HEK293 (cell line): ENCODE data around the gene XPR1.
A peak's percentile ranks its signal among the peaks of the same experiment; 100 is the strongest.
"Not testable (repeated sequence)": the region's sequence is repeated elsewhere in the genome, so short reads cannot be mapped to it uniquely, and the experiment has no call there.

Source experiments
- CTCF ChIA-PET: fragments of 350-600 bp; formaldehyde crosslinking; extraction: SDS; loops from one replicate; lab custom pipeline; 2021; ENCODE audit warnings: antibody characterized with exemption; lab: Yijun Ruan, JAX
- POLR2A ChIA-PET: fragments of 300-600 bp; formaldehyde crosslinking; extraction: SDS; loops from one replicate; lab custom pipeline; 2020; ENCODE audit warnings: antibody characterized with exemption, inconsistent platforms; lab: Yijun Ruan, JAX
- H3K27ac ChIP-seq: fragments of 200-500 bp; sonication (Bioruptor generic); 2 replicates; pipeline ENCODE4 v1.5.1; 2014; ENCODE audit warnings: low read depth, low read length, control low read depth, inconsistent platforms; ENCODE audit errors: extremely low read depth
- H3K36me3 ChIP-seq, 2 experiments: fragments of 200-500 bp in 1 of 2; sonication (Bioruptor generic) in 1 of 2; 1 replicate in 1 of 2; 2 replicates in 1 of 2; pipeline ENCODE4 v1.5.1; 2014 to 2017; ENCODE audit warnings: inconsistent platforms in 2 of 2, low read length in 2 of 2; ENCODE audit not compliant: control insufficient read depth in 2 of 2, insufficient read depth in 1 of 2
- H3K4me1 ChIP-seq: fragments of 200-500 bp; sonication (Bioruptor generic); 2 replicates; pipeline ENCODE4 v1.5.1; 2014; ENCODE audit warnings: mild to moderate bottlenecking, low read length, inconsistent platforms; ENCODE audit not compliant: control insufficient read depth, insufficient read depth
- H3K4me3 ChIP-seq: 2 replicates; pipeline ENCODE4 v1.5.1; 2011; ENCODE audit warnings: low read depth, mild to moderate bottlenecking, control low read depth, low read length, moderate library complexity
- H3K9me3 ChIP-seq: fragments of 200-500 bp; sonication (Bioruptor generic); 2 replicates; pipeline ENCODE4 v1.5.1; 2014; ENCODE audit warnings: low read depth, low read length, inconsistent platforms; ENCODE audit not compliant: control insufficient read depth, insufficient read depth
- GLIS1 ChIP-seq: fragments of 450-650 bp; formaldehyde crosslinking; IDR thresholded peaks from 2 replicates; pipeline ENCODE4 v1.5.1; 2016; ENCODE audit warnings: missing biosample characterization, missing genetic modification characterization
- IKZF3 ChIP-seq: fragments of 450-650 bp; IDR thresholded peaks from 2 replicates; pipeline ENCODE4 v1.5.0; 2018; ENCODE audit warnings: missing biosample characterization, mild to moderate bottlenecking, missing genetic modification characterization, moderate library complexity
- INSM2 ChIP-seq: fragments of 450-650 bp; formaldehyde crosslinking; IDR thresholded peaks from 2 replicates; pipeline ENCODE4 v1.5.1; 2016; ENCODE audit warnings: missing biosample characterization, missing genetic modification characterization
- KLF8 ChIP-seq: fragments of 450-650 bp; formaldehyde crosslinking; IDR thresholded peaks from 2 replicates; pipeline ENCODE4 v1.5.1; 2016; ENCODE audit warnings: missing biosample characterization, missing genetic modification characterization
- PATZ1 ChIP-seq: fragments of 450-650 bp; formaldehyde crosslinking; IDR thresholded peaks from 2 replicates; pipeline ENCODE4 v1.5.1; 2016; ENCODE audit warnings: missing biosample characterization, missing genetic modification characterization
- SETDB1 ChIP-seq: IDR thresholded peaks from one replicate; pipeline ENCODE4 v1.6.1; 2017; ENCODE audit warnings: mild to moderate bottlenecking, low read length, moderate library complexity, mixed read lengths; ENCODE audit not compliant: insufficient read length
- WT1 ChIP-seq: fragments of 450-650 bp; formaldehyde crosslinking; IDR thresholded peaks from 2 replicates; pipeline ENCODE4 v1.5.1; 2016; ENCODE audit warnings: missing biosample characterization, missing genetic modification characterization
- YY1 ChIP-seq: fragments of 450-650 bp; formaldehyde crosslinking; IDR thresholded peaks from 2 replicates; pipeline ENCODE4 v1.5.1; 2018; ENCODE audit warnings: missing biosample characterization, missing genetic modification characterization
- ZNF175 ChIP-seq: fragments of 450-650 bp; formaldehyde crosslinking; IDR thresholded peaks from 2 replicates; pipeline ENCODE4 v1.5.1; 2016; ENCODE audit warnings: missing biosample characterization, missing genetic modification characterization
- ZNF214 ChIP-seq: fragments of 450-650 bp; formaldehyde crosslinking; IDR thresholded peaks from 2 replicates; pipeline ENCODE4 v1.5.1; 2017; ENCODE audit warnings: missing biosample characterization, mild to moderate bottlenecking, missing genetic modification characterization, borderline replicate concordance
- ZNF223 ChIP-seq: fragments of 450-650 bp; formaldehyde crosslinking; IDR thresholded peaks from 2 replicates; pipeline ENCODE4 v1.5.1; 2016; ENCODE audit warnings: missing biosample characterization, missing genetic modification characterization
- ZNF350 ChIP-seq: fragments of 450-650 bp; formaldehyde crosslinking; IDR thresholded peaks from 2 replicates; pipeline ENCODE4 v1.5.0; 2017; ENCODE audit warnings: missing biosample characterization, mild to moderate bottlenecking, missing genetic modification characterization
- ZNF366 ChIP-seq: fragments of 450-650 bp; formaldehyde crosslinking; conservative IDR thresholded peaks from 2 replicates; pipeline ENCODE4 v1.5.1; 2016; ENCODE audit warnings: missing biosample characterization, missing genetic modification characterization
- ZNF394 ChIP-seq: fragments of 450-650 bp; formaldehyde crosslinking; IDR thresholded peaks from 2 replicates; pipeline ENCODE4 v1.5.1; 2016; ENCODE audit warnings: missing biosample characterization, missing genetic modification characterization, mild to moderate bottlenecking, moderate library complexity, borderline replicate concordance
- ZNF514 ChIP-seq: fragments of 450-650 bp; formaldehyde crosslinking; IDR thresholded peaks from 2 replicates; pipeline ENCODE4 v1.5.1; 2016; ENCODE audit warnings: missing biosample characterization, missing genetic modification characterization
- ZNF529 ChIP-seq: fragments of 450-650 bp; formaldehyde crosslinking; IDR thresholded peaks from 2 replicates; pipeline ENCODE4 v1.5.1; 2017; ENCODE audit warnings: missing genetic modification characterization, missing biosample characterization; ENCODE audit not compliant: insufficient replicate concordance
- ZNF580 ChIP-seq: fragments of 450-650 bp; formaldehyde crosslinking; IDR thresholded peaks from 2 replicates; pipeline ENCODE4 v1.5.1; 2016; ENCODE audit warnings: missing biosample characterization, missing genetic modification characterization
- ZNF585B ChIP-seq: fragments of 450-650 bp; formaldehyde crosslinking; IDR thresholded peaks from 2 replicates; pipeline ENCODE4 v1.5.1; 2016; ENCODE audit warnings: missing biosample characterization, missing genetic modification characterization
- ZNF629 ChIP-seq: fragments of 450-650 bp; formaldehyde crosslinking; IDR thresholded peaks from 2 replicates; pipeline ENCODE4 v1.5.1; 2017; ENCODE audit warnings: missing biosample characterization, missing genetic modification characterization

Gene XPR1

GRCh38 chr1:180698580-180698979, 66.8 kb downstream of the XPR1 start:
- TF ChIP-seq WT1 (tag by site-specific recombination) (no peak), ZNF529 (tag by site-specific recombination) (peak; percentile 33), SETDB1 (peak; percentile 95)
- Histone ChIP-seq H3K27ac (no peak overlapping the region), H3K4me3 (no peak overlapping the region), H3K36me3 (no peaks in the 10 kb centered on the region), H3K4me1 (no peaks in the 10 kb centered on the region), H3K9me3 (no peaks in the 10 kb centered on the region)
- POLR2A ChIA-PET, result no interaction called here
- CTCF ChIA-PET, result no interaction called here

- H3K36me3 ChIP-seq, H3K27ac ChIP-seq, H3K4me3 ChIP-seq, H3K9me3 ChIP-seq, POLR2A ChIA-PET, CTCF ChIA-PET, H3K4me1 ChIP-seq: not testable (repeated sequence)
Measured at GRCh38 chr1:180702376-180702775, 70.6 kb downstream of the XPR1 start.

GRCh38 chr1:180710746-180711145, 78.9 kb downstream of the XPR1 start:
- H3K4me3 ChIP-seq, CTCF ChIA-PET, H3K27ac ChIP-seq, H3K9me3 ChIP-seq, POLR2A ChIA-PET, H3K4me1 ChIP-seq, H3K36me3 ChIP-seq: not testable (repeated sequence)

- H3K9me3 ChIP-seq, H3K4me3 ChIP-seq, H3K27ac ChIP-seq, H3K4me1 ChIP-seq, POLR2A ChIA-PET, H3K36me3 ChIP-seq, CTCF ChIA-PET: not testable (repeated sequence)
Measured at GRCh38 chr1:180711260-180711659, 79.4 kb downstream of the XPR1 start.

- POLR2A ChIA-PET, result no interaction called here
- H3K36me3 ChIP-seq, result no peaks in the 10 kb centered on the region
- H3K4me1 ChIP-seq, result no peaks in the 10 kb centered on the region
- CTCF ChIA-PET, result no interaction called here
- no peaks in the 10 kb centered on the region for H3K9me3 ChIP-seq
- TF ChIP-seq ZNF585B (peak; percentile 20; the same call in 1 of the 2 replicates), GLIS1 (tag by site-specific recombination) (no peak), PATZ1 (tag by site-specific recombination) (no peak), ZNF514 (no peak)
- no peak overlapping the region for H3K27ac ChIP-seq
- H3K4me3 ChIP-seq, result no peak overlapping the region
Measured at GRCh38 chr1:180720753-180721152, 88.9 kb downstream of the XPR1 start.

- TF ChIP-seq ZNF366 (tag by site-specific recombination), result no peak
- no peak for TF ChIP-seq KLF8 (tag by site-specific recombination)
- no peak for TF ChIP-seq INSM2
- TF ChIP-seq ZNF214 (tag by site-specific recombination), result no peak
- no peak for TF ChIP-seq ZNF629 (tag by site-specific recombination)
- no peak for TF ChIP-seq ZNF175 (tag by site-specific recombination)
- no peak for TF ChIP-seq ZNF580 (tag by site-specific recombination)
- no peak for TF ChIP-seq IKZF3 (tag by site-specific recombination)
- TF ChIP-seq ZNF394 (tag by site-specific recombination), result no peak
- no peak for TF ChIP-seq ZNF350
- TF ChIP-seq ZNF223 (tag by site-specific recombination), result no peak
- no peak for TF ChIP-seq YY1 (tag by site-specific recombination)
- TF ChIP-seq WT1 (tag by site-specific recombination), result no peak
- no peak overlapping the region for H3K4me3 ChIP-seq
- ChIA-PET CTCF (no interaction called here), POLR2A (no interaction called here)
- no peaks in the 10 kb centered on the region for H3K36me3 ChIP-seq
- H3K27ac ChIP-seq, result no peak overlapping the region
- no peaks in the 10 kb centered on the region for H3K4me1 ChIP-seq
- no peaks in the 10 kb centered on the region for H3K9me3 ChIP-seq
Measured at GRCh38 chr1:180722586-180722985, 90.8 kb downstream of the XPR1 start.
